H1 (cell line): ENCODE results near the gene KANSL1. TPM values are rescaled to one million over a fixed set of nuclear protein-coding genes. Genes with fewer than 3 reads are reported as not detected.

Experiments
- ASH2L ChIP-seq: fragments of 200-600, 300-600 bp; sonication (generic); IDR thresholded peaks from one replicate; pipeline ENCODE4 v1.7.1; 2017; ENCODE audit warnings: low read length
- CBX8 ChIP-seq: fragments of 300-800, 300-1000 bp; sonication (generic); IDR thresholded peaks from 2 replicates; pipeline ENCODE4 v1.7.1; 2016; ENCODE audit warnings: low read depth, low read length, borderline replicate concordance
- KDM1A ChIP-seq: fragments of 200-600, 300-600 bp; sonication (generic); IDR thresholded peaks from 2 replicates; pipeline ENCODE4 v1.7.1; 2016; ENCODE audit warnings: mild to moderate bottlenecking, low read length, borderline replicate concordance
- KDM4A ChIP-seq: IDR thresholded peaks from one replicate; pipeline ENCODE4 v1.7.1; 2012; ENCODE audit warnings: low read depth, mild to moderate bottlenecking, moderate library complexity, low read length, inconsistent platforms; ENCODE audit not compliant: severe bottlenecking
- MAFK ChIP-seq: IDR thresholded peaks from 2 replicates; pipeline ENCODE4 v1.6.1; 2012; ENCODE audit warnings: low read depth, mild to moderate bottlenecking, improper control_type of control experiment, low read length
- NANOG ChIP-seq: IDR thresholded peaks from 2 replicates; pipeline ENCODE4 v1.6.1; 2011; ENCODE audit warnings: low read length, low read depth, mild to moderate bottlenecking, inconsistent platforms; ENCODE audit not compliant: insufficient read depth, poor library complexity, severe bottlenecking
- RAD21 ChIP-seq, 2 experiments: IDR thresholded peaks in 1 of 2; conservative IDR thresholded peaks in 1 of 2; 2 replicates each; pipeline ENCODE4 v1.6.1; 2011; ENCODE audit warnings: low read depth in 2 of 2, low read length in 2 of 2, improper control_type of control experiment in 1 of 2, inconsistent platforms in 1 of 2, mild to moderate bottlenecking in 1 of 2, moderate library complexity in 1 of 2
- RXRA ChIP-seq: IDR thresholded peaks from 2 replicates; pipeline ENCODE4 v1.6.1; 2011; ENCODE audit warnings: low read depth, mild to moderate bottlenecking, low read length, moderate library complexity; ENCODE audit not compliant: insufficient read depth
- SAP30 ChIP-seq: fragments of 300-600 bp; sonication (generic); IDR thresholded peaks from 2 replicates; pipeline ENCODE4 v1.7.1; 2012; ENCODE audit warnings: low read length, moderate library complexity, mild to moderate bottlenecking, inconsistent platforms; ENCODE audit not compliant: insufficient read depth, insufficient replicate concordance
- SIN3A ChIP-seq, 2 experiments: IDR thresholded peaks in 1 of 2; conservative IDR thresholded peaks in 1 of 2; 2 replicates each; pipeline ENCODE4 v1.6.1; 2011 to 2012; ENCODE audit warnings: low read length in 2 of 2, improper control_type of control experiment in 1 of 2, low read depth in 1 of 2, mild to moderate bottlenecking in 1 of 2
- SIX5 ChIP-seq: IDR thresholded peaks from 2 replicates; pipeline ENCODE4 v1.6.1; 2011; ENCODE audit warnings: mild to moderate bottlenecking, low read depth, low read length
- SP2 ChIP-seq: IDR thresholded peaks from 2 replicates; pipeline ENCODE4 v1.6.1; 2012; ENCODE audit warnings: mild to moderate bottlenecking, low read length, inconsistent platforms
- SUZ12 ChIP-seq: fragments of 200-600 bp; sonication (generic); IDR thresholded peaks from 2 replicates; pipeline ENCODE4 v1.6.1; 2012; ENCODE audit warnings: mild to moderate bottlenecking, inconsistent platforms, low read length, moderate library complexity, mixed read lengths
- TAF1 ChIP-seq: IDR thresholded peaks from 2 replicates; pipeline ENCODE4 v1.6.1; 2011; ENCODE audit warnings: mild to moderate bottlenecking, low read depth, low read length
- TAF7 ChIP-seq: optimal IDR thresholded peaks from 2 replicates; pipeline ENCODE3; 2011; ENCODE audit warnings: low read depth, mild to moderate bottlenecking, inconsistent platforms, low read length, moderate library complexity, borderline replicate concordance
- TBP ChIP-seq: IDR thresholded peaks from 2 replicates; pipeline ENCODE4 v1.6.1; 2011; ENCODE audit warnings: low read depth, low read length, improper control_type of control experiment
- TCF12 ChIP-seq: IDR thresholded peaks from 2 replicates; pipeline ENCODE4 v1.6.1; 2011; ENCODE audit warnings: low read depth, mild to moderate bottlenecking, low read length
- USF2 ChIP-seq: IDR thresholded peaks from 2 replicates; pipeline ENCODE4 v1.6.1; 2011; ENCODE audit warnings: low read length, improper control_type of control experiment
- polyA plus RNA-seq, 7 experiments: library from polyadenylated mRNA; depleted of rRNA in 3 of 7; stranded (reverse) in 5 of 7; unstranded in 2 of 7; fragments of >200 nt in 5 of 7; fragments of 200-250 nt in 2 of 7; gene quantifications; 1 replicate in 5 of 7; 2 replicates in 1 of 7; 4 replicates in 1 of 7; pipeline versions ENCODE4 v1.2.1 to v1.2.3, GENCODE V29; 2011 to 2013; ENCODE audit warnings: missing spikeins in 2 of 7, mixed read lengths in 2 of 7
- total RNA-seq: library from RNA; stranded (reverse); fragmentation: NEBNext Ultra II Directional; extraction: Animal tissue kit (Norgen Biotek cat#: 25700); gene quantifications from 2 replicates; pipeline ENCODE4 v1.2.1, GENCODE V29; 2021
- TF ChIP-seq, protein P1 (sequence below): IDR thresholded peaks from 2 replicates; pipeline ENCODE4 v1.6.1; 2012; ENCODE audit warnings: inconsistent platforms

Gene KANSL1
- total and polyA plus RNA-seq, 2 of the 8 experiments (the other 6 are each of a cell fraction or from before 2014, with no cell fraction given), result 34.0 to 128 TPM

DNA sequence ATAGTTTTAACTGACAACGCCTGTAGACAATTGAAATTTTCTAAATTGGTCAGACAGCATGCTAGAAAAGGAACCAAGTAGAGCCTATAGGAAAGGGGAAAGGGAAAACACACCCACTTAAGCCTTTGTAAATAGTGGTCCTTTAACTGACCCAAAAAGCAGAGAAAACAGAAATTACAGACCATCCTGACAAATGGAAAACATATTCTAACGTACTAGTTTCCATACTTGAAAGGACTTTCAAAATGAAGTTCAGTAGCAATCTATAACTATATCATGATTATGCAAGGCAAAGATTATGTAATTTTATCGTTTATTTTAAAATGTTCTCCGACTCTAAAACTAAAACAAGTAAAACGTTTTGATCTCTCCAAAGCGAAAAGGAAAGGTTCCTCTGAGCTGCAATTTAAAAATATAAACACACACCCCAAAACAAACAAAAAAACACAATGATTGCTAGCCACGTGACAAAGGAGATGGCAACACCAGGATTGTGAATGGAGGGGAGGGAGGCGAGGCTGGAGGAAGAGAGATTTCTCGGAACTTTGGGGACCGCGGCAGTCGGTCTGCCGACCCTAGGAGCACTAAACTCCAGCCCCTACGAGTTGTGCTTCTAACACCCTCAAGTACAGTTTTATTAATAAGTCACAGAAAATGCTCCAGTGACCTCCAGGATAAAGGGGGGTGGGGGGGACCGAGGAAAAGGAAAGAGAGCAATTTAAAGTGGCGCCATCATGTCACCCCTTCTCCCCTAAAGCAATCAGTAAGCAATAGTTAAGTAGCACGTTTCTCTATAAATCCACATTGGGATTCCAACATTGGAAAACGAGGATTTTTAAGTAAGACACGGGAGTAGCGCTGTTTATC is 1.7 kb downstream of the KANSL1 start (continued):
- TF ChIP-seq SP2 (no peak), RAD21 (IDR thresholded peaks at IDR 0.05 in 1 of 2, conservative IDR thresholded peaks at IDR 0.05 in 1 of 2; ENCODE audit: low read depth in 2 of 2, low read length in 2 of 2) (no peak), SIN3A (conservative IDR thresholded peaks at IDR 0.05 in 1 of 2, IDR thresholded peaks at IDR 0.05 in 1 of 2; ENCODE audit: low read depth in 1 of 2, low read length in 2 of 2) (peak; percentile 86; a peak in 3 of 4 replicates), RXRA (no peak), USF2 (peak; percentile 75), MAFK (no peak), KDM1A (no peak), CBX8 (no peak), TAF1 (peak; percentile 70; the same call in 1 of the 2 replicates), SAP30 (peak; percentile 80), SIX5 (no peak), TCF12 (no peak), ASH2L (peak; percentile 48), SUZ12 (no peak), NANOG (no peak), TBP (peak; percentile 19; the same call in 1 of the 2 replicates), TAF7 (no peak), KDM4A (no peak)
- TF ChIP-seq, protein P1, sequence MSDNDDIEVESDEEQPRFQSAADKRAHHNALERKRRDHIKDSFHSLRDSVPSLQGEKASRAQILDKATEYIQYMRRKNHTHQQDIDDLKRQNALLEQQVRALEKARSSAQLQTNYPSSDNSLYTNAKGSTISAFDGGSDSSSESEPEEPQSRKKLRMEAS, result peak; percentile 94
